ENCODE measurements around the gene ODF4.
"Not testable (repeated sequence)": the region's sequence is repeated elsewhere in the genome, so short reads cannot be mapped to it uniquely, and the experiment has no call there.

Gene ODF4

DNA sequence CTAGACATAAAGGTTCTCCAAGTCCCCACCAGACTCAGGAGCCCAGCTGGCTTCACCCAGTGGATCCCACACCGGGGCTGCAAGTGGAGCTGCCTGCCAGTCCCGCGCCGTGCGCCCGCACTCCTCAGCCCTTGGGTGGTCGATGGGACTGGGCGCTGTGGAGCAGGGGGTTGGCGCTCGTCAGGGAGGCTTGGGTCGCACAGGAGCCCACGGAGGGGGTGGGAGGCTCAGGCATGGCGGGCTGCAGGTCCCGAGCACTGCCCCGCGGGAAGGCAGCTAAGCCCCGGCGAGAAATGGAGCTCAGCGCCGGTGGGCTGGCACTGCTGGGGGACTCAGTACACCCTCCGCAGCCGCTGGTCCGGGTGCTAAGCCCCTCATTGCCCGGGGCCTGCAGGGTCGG, 7.4 kb downstream of the ODF4 start:
- not testable (repeated sequence) for H3K4me1 ChIP-seq (ENCODE audit: control insufficient read depth, insufficient read depth, low read length); H3K4me3 ChIP-seq (ENCODE audit: low read length); H3K36me3 ChIP-seq (ENCODE audit: control insufficient read depth, insufficient read depth, low read length); H3K27me3 ChIP-seq (ENCODE audit: control insufficient read depth, insufficient read depth, low read length); H3K27ac ChIP-seq (ENCODE audit: low read length); H3K9me3 ChIP-seq (ENCODE audit: control insufficient read depth, insufficient read depth, low read length); DNase-seq (ENCODE audit: low read depth, low spot score)
- WGBS (ENCODE audit: insufficient coverage, insufficient read length): no CpG with 5 or more reads among the region's 25 CpGs

DNA sequence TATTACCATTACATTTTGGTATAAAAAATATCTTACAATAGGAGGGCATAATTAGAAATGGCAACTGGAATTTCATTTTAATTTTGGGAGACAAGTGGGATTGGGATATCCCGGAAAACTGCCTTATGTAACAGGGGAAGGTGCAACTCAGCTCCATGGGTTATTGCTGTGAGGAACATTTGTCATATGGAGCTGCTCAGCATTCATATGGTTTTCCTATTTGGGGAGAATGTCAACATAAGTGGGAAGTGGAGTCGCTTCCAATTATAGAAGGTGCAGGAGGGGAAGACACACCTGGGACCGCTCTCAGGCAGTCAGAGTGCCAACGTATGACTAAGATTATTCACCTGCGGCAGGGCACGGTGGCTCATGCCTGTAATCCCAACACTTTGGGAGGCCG, 10.7 kb downstream of the ODF4 start:
- no peak for DNase-seq (ENCODE audit: low read depth, low spot score)
- Histone ChIP-seq H3K36me3 (ENCODE audit: control insufficient read depth, insufficient read depth, low read length) (no peaks in the 10 kb centered on the region), H3K27me3 (ENCODE audit: control insufficient read depth, insufficient read depth, low read length) (no peaks in the 10 kb centered on the region), H3K4me3 (ENCODE audit: low read length) (no peak overlapping the region), H3K27ac (ENCODE audit: low read length) (no peak overlapping the region), H3K4me1 (ENCODE audit: control insufficient read depth, insufficient read depth, low read length) (no peaks in the 10 kb centered on the region), H3K9me3 (ENCODE audit: control insufficient read depth, insufficient read depth, low read length) (no peaks in the 10 kb centered on the region)
- WGBS (ENCODE audit: insufficient coverage, insufficient read length): no CpG with 5 or more reads among the region's 7 CpGs

DNA sequence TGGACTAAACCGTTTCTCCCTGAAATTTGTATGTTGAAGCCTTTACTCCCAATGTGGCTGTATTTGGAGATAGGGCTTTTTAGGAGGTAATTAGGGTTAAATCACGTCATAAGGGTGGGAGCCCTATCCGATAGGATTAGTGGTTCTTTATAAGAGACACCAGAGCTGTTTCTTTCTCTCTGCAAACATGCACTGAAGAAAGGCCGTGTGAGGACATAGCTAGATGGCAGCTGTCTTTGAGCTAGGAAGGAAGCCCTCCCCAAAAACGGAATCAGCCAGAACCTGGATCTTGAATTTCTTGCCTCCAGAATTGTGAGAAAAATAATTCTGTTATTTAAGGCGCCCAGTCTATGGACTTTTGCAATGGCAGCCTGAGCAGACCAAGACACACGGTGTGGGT, 14.1 kb downstream of the ODF4 start:
- no peak overlapping the region for H3K4me3 ChIP-seq (ENCODE audit: low read length)
- H3K9me3 ChIP-seq (ENCODE audit: control insufficient read depth, insufficient read depth, low read length): no peaks in the 10 kb centered on the region
- WGBS (ENCODE audit: insufficient coverage, insufficient read length): no CpG with 5 or more reads among the region's 7 CpGs
- H3K4me1 ChIP-seq (ENCODE audit: control insufficient read depth, insufficient read depth, low read length): no peaks in the 10 kb centered on the region
- H3K27me3 ChIP-seq (ENCODE audit: control insufficient read depth, insufficient read depth, low read length): no peaks in the 10 kb centered on the region
- H3K36me3 ChIP-seq (ENCODE audit: control insufficient read depth, insufficient read depth, low read length): no peaks in the 10 kb centered on the region
- H3K27ac ChIP-seq (ENCODE audit: low read length): no peak overlapping the region
- DNase-seq (ENCODE audit: low read depth, low spot score): no peak

DNA sequence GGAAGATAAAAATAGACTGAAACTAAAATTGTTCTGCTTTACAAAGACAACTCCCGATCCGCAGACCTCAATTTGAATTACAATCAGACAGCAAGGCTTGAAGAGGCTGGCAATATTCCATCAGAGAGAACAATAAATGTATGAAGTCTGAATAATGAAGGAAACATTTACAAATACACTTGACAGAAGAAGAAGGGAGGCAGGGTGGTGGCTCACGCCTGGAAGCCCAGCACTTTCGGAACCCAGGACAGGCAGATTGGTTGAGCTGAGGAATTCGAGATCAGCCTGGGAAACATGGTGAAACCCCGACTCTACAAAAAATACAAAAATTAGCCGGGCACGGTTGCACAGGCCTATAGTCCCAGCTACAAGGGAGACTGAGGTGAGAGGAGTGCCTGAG, 14.6 kb downstream of the ODF4 start:
- Histone ChIP-seq H3K27me3 (ENCODE audit: control insufficient read depth, insufficient read depth, low read length) (no peaks in the 10 kb centered on the region), H3K4me1 (ENCODE audit: control insufficient read depth, insufficient read depth, low read length) (no peaks in the 10 kb centered on the region), H3K4me3 (ENCODE audit: low read length) (no peak overlapping the region), H3K9me3 (ENCODE audit: control insufficient read depth, insufficient read depth, low read length) (no peaks in the 10 kb centered on the region), H3K36me3 (ENCODE audit: control insufficient read depth, insufficient read depth, low read length) (no peaks in the 10 kb centered on the region), H3K27ac (ENCODE audit: low read length) (no peak overlapping the region)
- no CpG with 5 or more reads among the region's 8 CpGs for WGBS (ENCODE audit: insufficient coverage, insufficient read length)
- no peak for DNase-seq (ENCODE audit: low read depth, low spot score)

DNA sequence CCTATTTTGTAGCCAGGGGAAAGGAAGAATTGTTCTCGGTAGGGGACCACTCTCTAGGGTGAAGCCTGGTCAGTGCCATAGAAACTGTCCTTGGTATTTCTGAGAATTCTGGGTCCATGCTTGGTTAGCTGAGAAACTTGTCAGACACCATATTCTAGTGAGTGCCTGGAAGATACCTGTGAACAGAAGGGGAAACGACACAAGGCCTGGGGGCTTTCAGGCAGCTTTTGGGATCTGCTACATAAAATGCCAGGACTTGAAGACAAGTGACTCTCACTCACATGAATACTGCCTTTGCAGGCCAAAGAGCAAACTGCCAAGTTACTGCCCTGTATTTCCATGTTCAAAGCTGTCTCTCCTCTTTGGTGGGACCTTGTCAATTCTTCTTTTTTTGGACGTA, 18.3 kb downstream of the ODF4 start:
- Histone ChIP-seq H3K4me3 (ENCODE audit: low read length) (no peak overlapping the region), H3K27ac (ENCODE audit: low read length) (no peak overlapping the region), H3K4me1 (ENCODE audit: control insufficient read depth, insufficient read depth, low read length) (peaks cover 2% of the 10 kb centered on the region; the same call in 1 of the 2 replicates), H3K36me3 (ENCODE audit: control insufficient read depth, insufficient read depth, low read length) (no peaks in the 10 kb centered on the region), H3K27me3 (ENCODE audit: control insufficient read depth, insufficient read depth, low read length) (no peaks in the 10 kb centered on the region), H3K9me3 (ENCODE audit: control insufficient read depth, insufficient read depth, low read length) (no peaks in the 10 kb centered on the region)
- WGBS (ENCODE audit: insufficient coverage, insufficient read length): no CpG with 5 or more reads among the region's 3 CpGs
- no peak for DNase-seq (ENCODE audit: low read depth, low spot score)

DNA sequence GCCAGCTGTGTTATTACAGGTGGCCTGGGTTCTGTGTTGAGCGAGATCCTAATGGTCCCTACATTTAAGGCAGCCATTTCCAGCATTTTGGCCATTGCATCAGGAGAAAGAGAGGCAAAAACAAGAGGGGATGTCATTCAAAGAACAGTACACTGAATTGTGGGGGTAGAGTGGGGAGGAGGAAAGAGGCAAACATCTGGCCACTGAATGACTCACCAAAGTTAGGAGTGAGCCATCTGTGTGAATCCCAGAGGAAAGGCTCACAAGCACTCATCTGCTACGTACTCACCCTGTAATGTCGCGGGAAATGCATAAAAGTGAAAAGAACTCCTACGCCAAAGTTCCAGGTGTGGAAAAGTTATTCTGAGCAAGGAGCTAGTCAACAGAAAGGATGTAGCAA, 20.1 kb downstream of the ODF4 start:
- DNase-seq (ENCODE audit: low read depth, low spot score): no peak
- no peaks in the 10 kb centered on the region for H3K36me3 ChIP-seq (ENCODE audit: control insufficient read depth, insufficient read depth, low read length)
- no peaks in the 10 kb centered on the region for H3K27me3 ChIP-seq (ENCODE audit: control insufficient read depth, insufficient read depth, low read length)
- no peak overlapping the region for H3K4me3 ChIP-seq (ENCODE audit: low read length)
- no peak overlapping the region for H3K27ac ChIP-seq (ENCODE audit: low read length)
- WGBS (ENCODE audit: insufficient coverage, insufficient read length): no CpG with 5 or more reads among the region's 5 CpGs
- H3K9me3 ChIP-seq (ENCODE audit: control insufficient read depth, insufficient read depth, low read length): no peaks in the 10 kb centered on the region
- peaks cover 2% of the 10 kb centered on the region; the same call in 1 of the 2 replicates for H3K4me1 ChIP-seq (ENCODE audit: control insufficient read depth, insufficient read depth, low read length)

DNA sequence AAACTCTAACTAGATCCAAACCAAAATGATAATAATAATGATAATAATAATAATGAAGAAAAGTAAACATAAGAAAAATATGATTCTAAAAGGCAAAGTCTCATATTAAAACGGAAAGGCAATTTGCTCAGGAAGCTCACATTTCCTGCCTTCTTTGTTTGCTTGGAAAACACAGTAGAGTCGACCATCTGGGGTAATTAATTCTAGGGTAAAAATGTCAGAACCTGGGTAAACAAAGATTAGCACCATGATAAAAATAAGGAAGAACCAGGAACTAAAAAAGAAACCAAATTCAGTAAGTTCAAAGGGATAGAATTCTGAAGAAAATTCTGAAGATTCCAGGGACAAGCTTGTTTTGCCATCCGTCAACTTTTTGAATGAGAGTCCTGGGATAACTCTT, 20.6 kb downstream of the ODF4 start:
- no peaks in the 10 kb centered on the region for H3K9me3 ChIP-seq (ENCODE audit: control insufficient read depth, insufficient read depth, low read length)
- H3K4me1 ChIP-seq (ENCODE audit: control insufficient read depth, insufficient read depth, low read length): peaks cover 2% of the 10 kb centered on the region; the same call in 1 of the 2 replicates
- no peaks in the 10 kb centered on the region for H3K27me3 ChIP-seq (ENCODE audit: control insufficient read depth, insufficient read depth, low read length)
- 0 out of 2 replicates have a peak, but pooled peaks cover 2% of the 10 kb centered on the region for H3K36me3 ChIP-seq (ENCODE audit: control insufficient read depth, insufficient read depth, low read length)
- WGBS (ENCODE audit: insufficient coverage, insufficient read length): no CpG with 5 or more reads among the region's 3 CpGs
- no peak overlapping the region for H3K27ac ChIP-seq (ENCODE audit: low read length)
- DNase-seq (ENCODE audit: low read depth, low spot score): no peak
- no peak overlapping the region for H3K4me3 ChIP-seq (ENCODE audit: low read length)

DNA sequence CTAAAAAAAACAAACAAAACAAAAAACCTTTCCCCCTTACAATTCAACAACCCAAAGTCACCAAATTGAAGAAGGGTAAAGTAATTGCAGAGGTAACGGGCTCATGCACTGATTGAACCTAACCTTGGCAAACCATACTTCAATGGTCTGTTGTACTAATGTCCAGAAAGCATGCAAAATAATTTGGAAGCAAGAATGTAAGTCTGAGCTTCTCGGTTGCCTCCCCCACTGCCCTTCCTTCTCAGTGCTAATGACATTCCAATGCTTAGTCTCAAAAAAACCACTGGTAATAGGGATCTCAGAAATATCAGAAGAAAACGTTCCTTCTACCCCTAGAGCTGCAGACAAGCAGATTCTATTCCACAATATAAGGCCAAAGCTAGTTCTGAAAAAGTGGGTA, 21.1 kb downstream of the ODF4 start:
- Histone ChIP-seq H3K4me3 (ENCODE audit: low read length) (no peak overlapping the region), H3K36me3 (ENCODE audit: control insufficient read depth, insufficient read depth, low read length) (0 out of 2 replicates have a peak, but pooled peaks cover 2% of the 10 kb centered on the region), H3K27ac (ENCODE audit: low read length) (no peak overlapping the region), H3K4me1 (ENCODE audit: control insufficient read depth, insufficient read depth, low read length) (peaks cover 2% of the 10 kb centered on the region; the same call in 1 of the 2 replicates), H3K27me3 (ENCODE audit: control insufficient read depth, insufficient read depth, low read length) (no peaks in the 10 kb centered on the region), H3K9me3 (ENCODE audit: control insufficient read depth, insufficient read depth, low read length) (no peaks in the 10 kb centered on the region)
- no CpG with 5 or more reads among the region's 3 CpGs for WGBS (ENCODE audit: insufficient coverage, insufficient read length)
- no peak for DNase-seq (ENCODE audit: low read depth, low spot score)

DNA sequence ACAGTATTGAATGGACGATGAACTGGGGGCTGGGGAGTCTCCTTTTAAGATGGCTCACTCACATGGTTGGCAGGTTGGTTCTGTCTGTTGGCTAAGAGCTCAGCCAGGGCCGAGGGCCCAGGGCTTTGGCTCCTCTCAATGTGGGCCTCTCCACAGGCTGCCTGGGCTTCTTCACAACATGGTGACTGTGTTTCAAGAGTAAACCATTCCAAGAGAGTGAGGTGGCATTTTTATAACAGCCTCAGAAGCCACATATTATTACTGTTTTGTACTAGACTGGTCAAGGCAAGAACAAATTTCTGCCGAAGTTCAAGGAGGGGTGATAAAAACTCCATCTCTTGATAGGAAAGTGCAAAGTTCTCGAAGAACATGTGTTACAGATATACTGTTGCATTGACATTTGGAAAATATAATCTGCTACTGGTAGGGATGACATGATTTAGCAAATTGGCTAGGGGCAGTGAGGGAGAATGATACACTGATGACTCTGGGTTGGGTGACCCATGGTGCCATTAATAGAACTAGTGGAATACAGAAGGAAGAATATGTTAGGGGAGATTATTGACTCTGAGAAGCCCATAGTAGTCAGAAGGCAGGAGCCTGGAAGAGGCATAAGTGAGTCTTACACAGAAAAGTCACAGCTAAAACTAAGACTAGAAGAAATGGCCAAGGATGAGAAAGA, 23.2 kb downstream of the ODF4 start:
- Histone ChIP-seq H3K27ac (ENCODE audit: low read length) (no peak overlapping the region), H3K27me3 (ENCODE audit: control insufficient read depth, insufficient read depth, low read length) (no peaks in the 10 kb centered on the region), H3K4me1 (ENCODE audit: control insufficient read depth, insufficient read depth, low read length) (peaks cover 2% of the 10 kb centered on the region; the same call in 1 of the 2 replicates), H3K4me3 (ENCODE audit: low read length) (no peak overlapping the region), H3K36me3 (ENCODE audit: control insufficient read depth, insufficient read depth, low read length) (0 out of 2 replicates have a peak, but pooled peaks cover 2% of the 10 kb centered on the region), H3K9me3 (ENCODE audit: control insufficient read depth, insufficient read depth, low read length) (no peaks in the 10 kb centered on the region)
- WGBS (ENCODE audit: insufficient coverage, insufficient read length): no CpG with 5 or more reads among the region's 4 CpGs
- DNase-seq (ENCODE audit: low read depth, low spot score): no peak

DNA sequence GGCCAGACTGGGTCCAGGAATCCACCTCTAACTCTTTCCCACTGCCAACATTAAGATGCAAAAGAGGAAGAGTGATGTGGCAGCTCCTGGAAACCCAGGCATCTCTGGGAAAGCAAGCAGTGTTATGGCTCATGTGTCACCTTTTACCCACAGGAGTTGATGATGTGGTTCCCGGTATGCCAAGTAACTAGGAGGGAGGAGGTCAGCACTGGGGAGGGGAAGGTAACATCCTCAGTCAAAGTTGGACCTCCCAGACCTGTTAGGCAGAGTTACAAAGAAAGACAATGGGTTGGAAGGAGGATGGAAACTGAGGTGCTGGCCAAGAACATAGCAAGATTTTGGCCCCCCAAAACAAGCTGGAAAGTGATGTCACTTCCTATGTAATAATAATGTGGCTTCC, 25.5 kb downstream of the ODF4 start:
- DNase-seq (ENCODE audit: low read depth, low spot score): no peak
- no peaks in the 10 kb centered on the region for H3K27me3 ChIP-seq (ENCODE audit: control insufficient read depth, insufficient read depth, low read length)
- no CpG with 5 or more reads among the region's 1 CpG for WGBS (ENCODE audit: insufficient coverage, insufficient read length)
- H3K36me3 ChIP-seq (ENCODE audit: control insufficient read depth, insufficient read depth, low read length): peaks cover 11% of the 10 kb centered on the region; the same call in 1 of the 2 replicates
- no peak overlapping the region for H3K27ac ChIP-seq (ENCODE audit: low read length)
- no peaks in the 10 kb centered on the region for H3K4me1 ChIP-seq (ENCODE audit: control insufficient read depth, insufficient read depth, low read length)
- H3K4me3 ChIP-seq (ENCODE audit: low read length): no peak overlapping the region
- H3K9me3 ChIP-seq (ENCODE audit: control insufficient read depth, insufficient read depth, low read length): no peaks in the 10 kb centered on the region

DNA sequence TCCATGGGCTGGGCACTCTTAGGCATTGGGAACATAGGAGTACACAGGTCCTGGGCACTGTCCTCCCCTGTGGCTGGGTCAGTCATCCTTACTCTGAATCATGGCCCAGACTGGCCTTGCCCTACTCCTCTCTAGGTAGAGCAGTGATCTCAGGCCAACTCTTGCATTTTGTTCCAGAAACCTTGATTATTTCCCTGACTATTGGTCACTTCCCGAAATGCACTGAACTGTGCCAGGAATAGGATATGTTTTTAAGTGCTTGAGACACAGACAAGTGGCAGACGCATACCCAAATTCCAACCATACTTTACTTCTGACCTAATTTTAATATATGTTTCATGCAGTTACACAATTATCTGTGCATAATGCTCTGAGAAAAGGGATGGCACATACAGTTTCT, 26.6 kb downstream of the ODF4 start:
- no peak overlapping the region for H3K27ac ChIP-seq (ENCODE audit: low read length)
- WGBS (ENCODE audit: insufficient coverage, insufficient read length): no CpG with 5 or more reads among the region's 2 CpGs

More for the DNA sequence above, 26.6 kb downstream of the ODF4 start:
- Histone ChIP-seq H3K9me3 (ENCODE audit: control insufficient read depth, insufficient read depth, low read length) (no peaks in the 10 kb centered on the region), H3K27me3 (ENCODE audit: control insufficient read depth, insufficient read depth, low read length) (no peaks in the 10 kb centered on the region), H3K4me3 (ENCODE audit: low read length) (no peak overlapping the region), H3K36me3 (ENCODE audit: control insufficient read depth, insufficient read depth, low read length) (peaks cover 11% of the 10 kb centered on the region; the same call in 1 of the 2 replicates), H3K4me1 (ENCODE audit: control insufficient read depth, insufficient read depth, low read length) (no peaks in the 10 kb centered on the region)
- no peak for DNase-seq (ENCODE audit: low read depth, low spot score)

Data from iPS DF 6.9 (cell line).